HG03378 (cell line): ENCODE data around the gene FOXL3.

Experiments
- ATAC-seq: cut with Tn5 transposase; IDR thresholded peaks from one replicate; pipeline ENCODE4 v1.9.1; 2021; ENCODE audit warnings: mild to moderate bottlenecking, moderate library complexity; ENCODE audit not compliant: unreplicated experiment

FOXL3 gene

DNA sequence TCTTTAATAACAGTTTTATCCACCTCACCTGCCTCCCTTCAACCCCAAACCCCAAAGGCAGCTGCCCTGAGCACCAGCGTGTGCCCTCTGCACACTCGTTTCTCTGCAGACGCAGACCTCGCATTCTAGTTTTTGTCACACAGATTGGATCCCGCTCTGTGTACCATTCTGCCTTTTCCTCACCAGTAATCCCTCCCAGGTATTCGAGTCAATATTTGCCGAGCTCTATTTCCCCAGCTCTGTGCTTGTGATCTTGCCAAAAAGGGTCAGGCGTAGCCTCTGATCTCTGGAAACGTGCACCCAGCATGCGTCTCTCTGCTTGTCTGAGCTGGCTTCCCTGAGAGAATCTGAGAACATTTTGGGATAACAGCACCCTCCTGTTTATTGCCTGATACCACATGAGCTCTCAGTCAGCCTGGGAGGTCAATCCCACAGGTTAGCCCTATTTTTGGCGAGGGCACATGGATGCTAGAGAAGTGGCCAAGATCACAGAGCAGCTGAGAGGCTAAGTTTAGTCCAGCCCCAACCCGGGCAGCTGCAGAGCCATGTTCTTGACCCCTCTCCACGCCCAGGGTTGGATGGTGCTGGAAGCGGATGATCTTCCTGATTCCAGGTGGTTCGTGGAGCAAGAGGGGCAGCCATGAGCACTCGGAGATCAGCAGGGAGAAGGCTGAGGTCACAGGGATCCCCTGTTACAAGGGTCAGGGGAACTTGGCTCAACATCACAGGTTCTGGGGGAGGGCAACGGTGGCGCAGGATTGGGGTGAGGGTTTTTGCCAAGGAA, 29.1 kb downstream of the FOXL3 start:
- no peak for ATAC-seq

DNA sequence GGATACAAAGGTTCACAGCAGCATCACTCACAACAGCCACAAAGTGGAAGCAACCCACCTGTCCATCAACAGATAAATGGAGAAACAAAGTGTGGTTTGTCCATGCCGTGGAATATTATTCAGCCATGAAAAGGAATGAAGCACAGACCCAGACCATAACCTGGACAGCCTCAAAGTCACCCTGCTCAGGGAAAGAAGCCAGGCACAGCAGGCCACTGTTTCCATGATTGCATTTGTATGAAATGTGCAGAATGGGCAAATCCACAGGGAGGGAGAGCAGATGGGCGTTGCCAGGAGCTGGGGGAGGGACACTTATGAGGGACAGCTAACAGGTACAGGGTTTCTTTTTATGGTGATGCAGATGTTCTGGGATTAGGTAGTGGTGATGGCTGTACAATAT, 30.3 kb downstream of the FOXL3 start:
- no peak for ATAC-seq

DNA sequence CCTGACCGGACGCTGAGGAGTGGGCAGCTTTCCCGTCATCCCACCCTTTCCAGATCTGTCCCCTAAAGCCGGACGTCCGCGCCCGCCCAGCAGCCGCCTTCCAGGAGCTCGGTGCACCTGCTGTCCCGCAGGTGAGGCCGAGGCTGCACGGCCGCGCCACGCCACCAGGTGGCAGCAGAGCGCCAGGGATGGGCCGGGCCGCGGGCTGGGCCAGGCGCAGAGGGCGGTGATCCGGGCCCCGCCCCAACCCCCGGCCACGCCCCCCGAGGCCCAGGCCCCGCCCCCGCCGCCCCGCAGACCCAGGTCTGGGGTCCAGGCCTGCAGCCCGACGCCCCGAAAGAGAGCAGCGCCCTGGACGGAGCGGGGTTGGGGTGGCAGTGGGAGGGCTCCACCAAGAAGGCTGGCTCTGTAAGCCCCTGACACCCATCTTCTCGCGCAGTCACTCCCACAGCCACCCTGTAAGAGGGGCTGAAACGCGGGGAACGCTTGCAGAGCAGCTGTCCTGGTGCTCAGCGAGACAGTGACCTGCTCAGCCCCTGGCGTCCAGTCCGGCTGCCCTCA, 32.2 kb downstream of the FOXL3 start:
- no peak for ATAC-seq

DNA sequence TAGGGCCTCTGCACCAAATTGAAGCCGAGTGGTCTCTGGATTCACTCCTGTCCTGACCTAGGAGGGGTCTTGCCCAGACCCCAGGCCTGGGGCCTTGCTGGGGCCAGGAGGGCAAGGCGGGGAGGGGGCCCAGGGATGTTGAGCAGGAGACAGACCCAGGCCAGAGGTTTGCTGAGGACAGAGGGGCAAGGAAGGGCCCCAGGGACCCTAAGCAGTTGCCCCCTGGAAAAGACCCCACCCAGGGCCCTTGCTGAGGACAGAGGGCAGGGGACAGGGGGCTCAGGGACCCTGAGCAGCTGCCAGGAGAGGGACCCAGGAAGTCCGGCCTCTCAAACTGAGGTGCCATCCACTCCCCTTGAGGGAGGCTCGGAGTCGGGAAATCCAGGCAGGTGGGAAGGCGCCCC, 32.7 kb downstream of the FOXL3 start:
- ATAC-seq = no peak

DNA sequence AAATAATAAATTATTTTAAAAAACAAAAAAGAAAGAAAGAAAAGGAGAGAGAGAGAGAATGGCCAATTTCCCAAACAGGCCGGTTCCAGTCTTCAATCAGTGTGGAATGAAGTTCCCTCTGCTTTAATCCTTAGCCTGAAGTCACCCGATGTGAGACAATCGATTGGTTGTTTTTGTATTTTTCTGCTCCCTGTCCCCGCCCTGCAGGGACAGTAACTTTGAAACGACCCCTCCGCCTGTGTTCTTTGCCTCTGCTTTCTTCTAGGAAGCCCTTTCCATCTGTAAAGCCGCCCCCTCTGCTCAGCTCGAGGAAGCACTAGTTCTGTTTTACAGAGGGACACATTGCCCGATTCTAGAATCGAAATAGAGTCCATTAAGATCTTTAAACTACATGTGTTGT, 33.4 kb downstream of the FOXL3 start:
- ATAC-seq = no peak

DNA sequence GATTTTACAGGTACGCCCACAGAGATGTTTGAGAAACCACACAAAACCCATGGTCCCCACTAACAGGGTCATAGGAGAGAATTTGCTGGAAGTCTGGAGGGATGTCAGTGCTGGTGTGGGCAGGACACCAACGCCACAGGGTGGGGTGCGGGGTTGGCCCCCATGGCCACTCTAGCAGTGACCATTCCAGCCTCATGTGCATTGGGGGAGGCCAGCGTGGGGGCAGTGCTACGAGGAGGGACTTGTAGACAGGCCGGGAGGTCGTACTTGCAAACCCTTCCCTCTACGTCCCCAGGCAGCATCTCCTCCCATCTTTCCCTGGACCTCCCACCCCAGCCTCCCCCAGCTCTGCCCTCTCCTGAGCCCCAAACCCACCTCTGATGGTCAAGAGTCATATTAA, 34.0 kb downstream of the FOXL3 start:
- no peak for ATAC-seq

DNA sequence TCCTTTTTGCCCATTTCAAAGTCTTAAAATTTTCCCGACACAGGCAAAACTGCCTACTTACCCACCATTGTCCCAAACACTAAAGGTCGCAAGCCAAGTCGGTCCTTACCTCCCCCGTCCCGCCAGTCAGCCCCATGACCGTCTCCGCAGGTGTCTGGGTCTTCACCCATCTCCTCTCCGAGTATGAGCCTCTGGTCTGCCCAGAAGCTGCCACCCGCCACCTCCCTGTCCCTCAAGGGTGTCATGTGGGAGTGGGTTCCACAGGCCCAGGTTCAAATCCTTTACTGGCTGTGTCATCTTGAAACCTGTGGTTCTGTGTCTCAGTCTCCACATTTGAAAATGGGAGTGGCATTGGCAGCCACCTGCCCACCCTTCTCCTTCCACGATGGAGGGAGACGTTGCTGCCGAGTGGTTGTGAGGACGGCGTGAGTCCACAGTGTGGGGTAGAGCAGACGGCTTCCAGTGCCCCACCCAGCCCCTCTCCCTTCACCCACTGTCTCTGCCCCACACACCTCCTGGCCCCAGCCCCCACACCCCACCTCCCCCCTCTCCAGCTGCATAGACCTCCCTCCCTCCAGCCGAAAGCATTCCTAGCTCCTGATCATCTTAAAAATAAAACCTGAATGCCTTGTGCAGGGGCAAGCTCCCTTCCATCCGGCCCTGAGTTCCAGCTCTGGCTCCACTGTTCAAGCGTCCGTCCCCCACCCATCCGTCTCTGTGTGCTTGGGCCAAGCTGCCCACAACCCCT, 35.3 kb downstream of the FOXL3 start:
- ATAC-seq = no peak

DNA sequence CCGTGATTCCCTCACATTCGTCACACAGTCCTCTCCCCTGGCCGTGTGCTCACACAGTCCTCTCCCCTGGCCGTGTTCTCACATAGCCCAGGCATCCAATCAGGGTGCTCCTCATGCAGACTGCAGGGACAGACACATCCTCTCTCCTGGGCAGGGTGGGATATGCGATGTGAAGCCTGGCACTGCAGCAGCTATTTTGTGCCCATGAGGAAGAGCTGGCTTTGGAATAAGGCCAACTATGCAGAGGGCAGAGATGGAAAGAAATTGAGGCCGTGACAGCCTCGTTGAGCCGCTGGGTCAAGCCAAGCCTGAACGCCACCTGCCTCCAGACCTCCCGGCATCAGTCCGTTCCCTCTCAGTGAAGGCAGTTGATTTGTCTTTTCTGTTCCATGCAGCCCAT, 35.8 kb downstream of the FOXL3 start:
- ATAC-seq = no peak

DNA sequence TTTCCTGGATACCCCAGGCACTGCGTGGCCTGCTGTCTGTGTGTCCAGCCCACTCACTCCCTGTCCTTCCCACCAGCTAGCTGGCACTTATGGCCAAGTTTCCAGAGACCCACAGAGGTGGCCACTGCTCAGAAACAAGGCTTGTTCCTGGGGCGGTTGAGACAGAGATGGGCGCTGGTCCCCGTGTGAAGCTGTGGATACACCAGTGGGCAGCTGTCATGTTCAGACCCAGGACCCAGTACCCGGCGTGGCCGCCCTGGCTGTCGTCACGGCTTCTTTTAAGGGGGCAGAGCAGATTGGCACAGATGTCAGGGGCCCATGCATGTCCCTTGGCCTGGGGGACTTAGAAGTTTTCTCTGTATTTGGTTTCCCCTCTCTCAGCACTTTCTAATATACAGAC, 36.3 kb downstream of the FOXL3 start:
- no peak for ATAC-seq

DNA sequence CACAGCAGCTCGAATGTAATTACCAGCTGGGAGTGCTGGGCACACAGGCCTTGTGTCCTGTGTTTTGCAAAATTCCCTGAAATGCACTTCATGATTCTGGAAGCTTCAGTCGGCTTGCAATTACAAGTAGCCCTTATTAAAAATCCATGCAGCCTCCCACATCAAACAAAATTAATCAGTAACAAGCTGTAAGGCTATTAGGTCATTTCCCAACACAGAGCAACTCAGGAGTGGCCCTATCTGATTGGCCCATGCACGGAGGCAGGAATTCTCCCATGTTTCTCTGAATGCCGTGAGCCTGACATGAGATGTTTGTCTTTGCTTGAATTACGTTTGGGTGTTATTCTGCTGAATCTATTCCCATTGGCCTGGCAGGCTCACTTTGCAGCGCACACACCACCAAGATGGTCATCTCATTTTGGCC, 36.9 kb downstream of the FOXL3 start:
- no peak for ATAC-seq

DNA sequence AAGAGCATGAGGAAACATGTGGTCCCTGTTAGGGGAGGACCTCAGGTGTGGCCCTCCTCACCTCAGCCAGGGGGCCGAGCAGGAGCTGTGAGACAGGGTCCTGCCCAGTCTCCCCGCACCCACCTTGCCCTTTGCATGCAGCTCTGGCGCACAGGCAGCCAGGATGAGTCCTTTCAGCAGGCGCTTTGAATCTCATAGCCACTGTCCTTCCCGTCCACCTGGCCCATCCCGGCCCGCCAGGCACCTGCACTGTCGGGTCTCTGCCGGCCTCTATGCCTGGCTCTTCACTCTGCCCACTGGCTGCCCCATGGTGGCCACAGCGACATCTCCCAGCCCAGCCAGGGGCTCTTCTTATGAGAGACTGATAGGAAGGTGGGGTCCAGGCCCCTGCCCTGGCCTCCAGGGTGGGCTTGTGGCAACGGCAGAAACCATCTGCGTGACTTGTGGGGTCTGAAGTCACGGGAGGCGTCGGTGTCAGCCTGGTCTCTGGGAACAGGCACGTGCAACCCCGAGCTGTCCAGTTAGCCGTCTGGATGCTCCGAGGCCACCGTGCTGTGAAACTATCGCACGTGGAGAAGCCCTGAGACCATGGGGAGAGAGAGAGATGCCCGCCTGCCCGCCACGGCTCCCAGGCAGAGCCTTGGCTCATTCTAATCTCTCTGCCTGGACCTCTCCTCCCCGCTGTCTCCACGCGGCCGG, 37.4 kb downstream of the FOXL3 start:
- no peak for ATAC-seq

DNA sequence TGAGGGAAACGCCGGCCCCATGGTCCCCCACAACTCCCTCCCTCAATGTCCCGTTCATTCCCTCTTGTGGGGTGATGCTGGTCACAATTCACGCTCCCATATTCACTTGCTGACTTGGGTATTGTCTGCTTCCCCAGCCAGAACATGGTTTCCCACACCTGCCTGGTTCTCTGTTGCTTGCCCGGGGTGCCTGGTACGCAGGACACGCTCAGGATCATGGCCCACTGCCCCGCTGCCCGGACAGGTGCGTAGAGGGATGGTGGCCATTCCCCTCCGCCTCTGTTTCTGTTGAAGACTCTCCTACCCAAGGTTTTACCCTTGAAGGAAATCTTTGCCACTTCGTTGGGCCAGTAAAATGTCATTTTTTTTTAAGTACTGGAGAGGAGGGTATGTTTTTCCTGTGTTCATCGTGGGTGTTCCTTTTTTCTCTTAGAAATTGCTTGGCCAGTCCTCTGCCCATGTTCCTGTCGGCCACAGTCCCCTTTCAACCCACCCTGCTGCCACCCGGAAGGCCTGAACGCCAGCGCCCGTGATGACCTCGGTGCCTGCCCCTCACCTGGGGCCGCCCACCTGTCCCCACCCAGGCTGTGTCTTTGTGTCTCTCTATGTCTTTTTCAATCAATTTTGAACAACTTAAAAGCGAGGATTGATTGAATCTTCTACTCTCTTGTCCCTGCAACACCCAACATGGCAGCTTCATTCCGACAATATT, 38.2 kb downstream of the FOXL3 start:
- no peak for ATAC-seq

DNA sequence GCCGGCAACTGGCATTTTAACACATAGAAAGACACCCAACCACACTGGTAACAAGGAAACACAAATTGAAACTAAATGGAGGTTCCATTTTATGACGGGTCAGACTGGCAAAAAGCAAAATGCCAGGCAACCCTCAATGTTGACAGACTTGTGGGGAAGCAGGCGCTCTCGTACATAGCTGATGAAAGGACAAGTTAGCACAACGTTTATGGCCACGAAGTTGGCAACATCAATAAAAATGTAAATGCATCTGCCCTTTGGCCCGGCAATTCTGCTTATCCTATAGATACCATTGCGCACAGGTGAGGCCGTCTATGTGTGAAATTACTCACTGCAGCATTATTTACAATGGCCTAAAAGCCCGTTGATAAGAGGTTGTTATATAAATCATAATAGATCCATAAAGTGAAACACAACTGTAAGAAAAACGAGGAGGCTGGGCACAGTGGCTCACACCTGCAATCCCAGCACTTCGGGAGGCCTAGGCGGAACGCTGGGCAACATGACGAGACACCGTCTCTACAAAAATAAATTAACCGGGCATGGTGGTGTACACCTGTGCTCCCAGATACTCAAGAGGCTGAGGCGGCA, 39.8 kb downstream of the FOXL3 start:
- ATAC-seq = no peak

DNA sequence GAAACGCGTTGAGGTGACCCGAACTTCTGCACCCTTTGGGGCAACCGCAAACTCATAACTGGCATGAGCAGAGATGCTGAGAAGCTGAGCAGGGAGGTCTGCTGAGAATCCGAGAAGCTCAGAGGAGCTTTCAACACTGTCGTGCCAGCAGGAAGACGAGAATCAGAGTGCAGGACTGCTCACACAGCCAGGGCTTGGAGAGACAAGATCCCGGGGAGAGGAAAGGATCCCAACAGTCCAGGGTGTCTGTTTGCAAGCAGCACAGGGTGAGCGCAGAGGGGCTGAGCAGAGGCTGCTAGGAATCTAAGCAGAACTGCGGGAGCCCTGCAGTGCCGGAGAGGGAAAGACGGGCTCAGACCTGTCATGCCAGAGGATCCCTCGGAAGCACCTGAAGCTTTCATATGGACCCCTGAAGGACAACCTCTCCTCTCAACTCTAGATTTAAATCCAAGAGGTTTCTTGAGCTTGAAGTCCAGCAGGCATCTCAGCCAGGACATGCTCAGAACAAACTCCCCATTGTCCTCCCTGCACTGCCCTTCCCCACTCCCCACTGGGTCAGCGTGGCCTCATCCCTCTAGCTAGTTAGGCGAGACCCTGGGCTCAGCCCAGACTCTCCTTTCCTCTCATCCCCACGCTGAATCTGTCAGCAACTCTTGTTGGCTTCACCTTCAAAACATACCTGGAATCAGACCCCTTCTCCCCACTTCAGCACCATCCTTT, 40.7 kb downstream of the FOXL3 start:
- no peak for ATAC-seq

DNA sequence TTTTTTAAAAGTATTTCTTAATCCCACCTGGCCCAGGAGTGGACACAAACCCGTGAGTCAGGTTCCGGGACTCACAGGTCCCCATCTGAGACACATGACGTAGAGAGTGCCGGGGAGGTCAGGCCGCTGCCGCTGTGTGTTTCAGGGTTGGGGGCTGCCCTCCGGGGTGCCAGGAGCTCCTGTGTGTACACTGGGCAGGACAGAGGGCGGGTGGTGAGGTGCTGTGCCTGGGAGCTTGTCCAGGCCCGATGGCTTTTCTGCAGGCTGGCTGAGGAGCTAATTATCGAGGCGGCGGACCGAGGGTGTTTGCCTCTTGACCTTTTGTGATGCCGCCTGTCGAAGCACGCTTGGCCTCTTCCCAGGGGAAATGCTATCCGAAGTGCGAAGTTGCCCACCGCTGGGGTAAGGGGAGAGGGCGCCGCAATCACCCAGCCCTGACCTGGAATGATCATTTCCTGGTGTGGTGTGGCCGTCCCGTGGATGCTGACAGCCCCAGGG, 42.1 kb downstream of the FOXL3 start:
- no peak for ATAC-seq

DNA sequence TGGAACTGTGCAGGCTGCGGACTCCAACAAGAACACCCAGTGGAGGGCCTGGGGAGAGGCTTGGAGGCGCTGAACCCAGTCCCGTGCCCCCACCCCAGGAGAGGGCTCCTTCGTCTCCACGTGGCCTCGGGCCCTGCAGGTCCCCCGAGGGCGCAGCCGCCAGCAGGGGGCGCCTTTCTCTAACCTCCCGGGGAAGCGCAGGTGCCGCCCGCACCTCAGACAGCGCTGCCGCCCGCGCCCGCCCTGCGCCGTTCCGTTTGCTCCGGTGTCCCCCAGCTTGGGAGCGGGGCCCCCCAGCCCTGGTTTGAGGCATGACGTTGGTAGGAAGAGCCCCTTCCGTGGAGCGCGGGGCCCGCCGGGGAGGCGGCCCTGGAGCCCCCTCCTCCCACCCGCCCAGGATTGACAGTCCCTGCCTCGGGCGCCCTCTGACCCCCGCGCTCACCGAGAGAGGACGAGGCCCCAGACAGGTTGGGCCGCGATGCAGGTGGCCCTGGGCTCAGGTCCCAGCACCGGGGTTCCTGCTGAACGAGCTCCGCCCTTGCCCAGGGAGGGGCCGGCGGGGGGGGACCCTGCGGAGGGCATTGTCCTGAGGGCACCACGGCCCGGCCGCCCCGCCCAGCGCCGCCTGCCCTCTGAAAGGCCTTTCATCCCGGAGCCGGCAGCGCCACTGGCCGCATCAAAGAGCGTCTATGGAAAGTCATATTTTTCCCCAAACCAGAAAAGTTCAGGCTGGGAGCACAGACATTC, 42.8 kb downstream of the FOXL3 start:
- ATAC-seq = no peak

DNA sequence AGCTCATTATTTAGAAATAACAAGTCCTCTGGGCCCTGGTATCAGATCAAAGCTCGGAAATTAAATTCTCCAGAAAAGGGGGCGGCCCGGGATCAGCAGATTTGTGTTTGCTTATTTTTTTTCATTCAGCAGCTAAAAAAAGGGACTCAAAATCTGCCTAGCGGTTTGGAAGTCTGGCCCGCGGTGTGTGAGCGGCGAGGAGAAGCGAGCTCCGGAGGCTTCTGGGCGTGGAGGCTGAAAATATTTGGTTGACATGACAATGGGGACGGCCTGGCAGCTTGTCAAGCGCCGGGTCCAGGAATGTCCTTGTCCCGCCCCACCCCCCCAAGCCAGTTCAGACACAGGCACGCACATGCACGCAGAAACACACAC, 43.4 kb downstream of the FOXL3 start:
- no peak for ATAC-seq

DNA sequence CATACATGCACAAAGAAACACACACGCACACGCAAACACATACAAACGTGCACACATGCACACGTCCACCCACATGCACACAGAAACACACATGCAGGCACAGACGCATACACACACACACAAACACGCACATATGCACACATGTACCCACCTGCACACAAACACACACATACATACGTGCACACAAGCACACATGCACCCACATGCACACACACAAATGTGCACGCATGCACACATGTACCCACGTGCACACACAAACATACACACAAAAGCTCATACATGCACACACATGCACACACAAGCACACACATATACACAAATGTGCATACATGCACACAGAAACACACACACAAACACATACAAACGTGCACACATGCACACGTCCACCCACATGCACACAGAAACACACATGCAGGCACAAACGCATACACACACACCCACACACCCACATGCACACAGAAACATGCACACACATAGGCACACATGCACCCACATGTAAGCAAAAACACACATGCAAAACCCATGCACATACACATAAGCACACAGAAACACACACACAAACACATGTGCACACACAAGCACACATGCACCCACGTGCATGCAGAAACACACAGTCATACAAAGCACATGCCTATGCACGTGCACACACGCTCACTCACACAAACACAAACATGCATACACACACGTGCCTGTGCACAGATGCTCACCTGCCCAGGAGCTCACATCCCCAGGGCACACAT, 44.8 kb downstream of the FOXL3 start:
- ATAC-seq = no peak
